Upper lobe of right lung (tissue), 1 donor: ENCODE data around the gene ANKRD40CL. TPM values are rescaled to one million over a fixed set of nuclear protein-coding genes. Genes with fewer than 3 reads are reported as not detected.
A peak's percentile ranks its signal among the peaks of the same experiment; 100 is the strongest.

Source experiments
- ATAC-seq: fragments of 200-7000 bp; cut with Tn5 transposase; one replicate; pipeline ENCODE4 v1.9.1; 2020; ENCODE audit warnings: mild to moderate bottlenecking, moderate library complexity
- DNase-seq: peaks from one replicate; pipeline ENCODE4 v3.0.0-alpha.2; 2020
- H3K27ac ChIP-seq: fragments of 200-600 bp; one replicate; pipeline ENCODE4 v1.8.0; 2022
- H3K27me3 ChIP-seq: fragments of 200-600 bp; one replicate; pipeline ENCODE4 v1.8.0; 2022; ENCODE audit warnings: mild to moderate bottlenecking
- H3K36me3 ChIP-seq: fragments of 200-600 bp; one replicate; pipeline ENCODE4 v1.8.0; 2022
- H3K4me1 ChIP-seq: fragments of 200-600 bp; one replicate; pipeline ENCODE4 v1.8.0; 2022
- H3K4me3 ChIP-seq: fragments of 200-600 bp; one replicate; pipeline ENCODE4 v1.8.0; 2022; ENCODE audit warnings: mild to moderate bottlenecking
- H3K9me3 ChIP-seq: fragments of 200-600 bp; one replicate; pipeline ENCODE4 v1.8.0; 2022
- intact Hi-C: fragments of 100-400 bp; cut with DNase I; formaldehyde crosslinking; loops from one replicate; pipeline ENCODE4 v1.11.0; 2022
- total RNA-seq: library from RNA; stranded (reverse); fragmentation: NEBNext Ultra II Directional; extraction: Animal tissue kit (Norgen Biotek cat#: 25700); gene quantifications from one replicate; pipeline ENCODE4 v1.2.1, GENCODE V29; 2021
- TF ChIP-seq, protein P1 (sequence below): fragments of 200-600 bp; IDR thresholded peaks from one replicate; pipeline ENCODE4 v1.8.0; 2022; ENCODE audit warnings: antibody characterized with exemption
- donor health status: DM: no; HTN: yes; CAD: no; lungs with severe emphysema.

ANKRD40CL gene
- total RNA-seq, 1 donor from 2014 or later: not detected

DNA sequence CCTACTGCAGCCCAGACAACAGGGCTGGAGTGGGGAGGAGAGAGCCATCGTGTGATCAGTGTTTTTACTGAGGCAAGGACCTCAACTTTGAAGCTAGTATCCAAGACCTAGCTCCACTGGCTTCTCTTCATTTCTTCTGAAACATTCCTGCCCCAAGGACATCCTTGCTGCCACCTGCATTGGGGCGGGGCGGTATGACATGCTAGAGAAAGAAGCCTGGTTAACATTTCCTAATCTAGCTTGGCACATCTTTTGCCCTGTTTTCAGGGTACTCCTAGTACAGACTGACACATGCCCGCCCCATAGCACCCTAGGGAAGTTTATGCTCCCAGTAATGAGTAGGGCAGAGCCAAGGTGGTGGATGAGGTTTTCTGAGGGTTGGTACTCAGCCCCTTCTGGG, 17.8 kb upstream of the ANKRD40CL start:
- DNase-seq: no peak
- H3K9me3 ChIP-seq: no peaks in the 10 kb centered on the region
- H3K27ac ChIP-seq: no peak overlapping the region
- no peak for ATAC-seq
- H3K36me3 ChIP-seq: no peaks in the 10 kb centered on the region
- H3K27me3 ChIP-seq: peaks cover 9% of the 10 kb centered on the region
- intact Hi-C loops: no loop called here
- TF ChIP-seq, protein P1, sequence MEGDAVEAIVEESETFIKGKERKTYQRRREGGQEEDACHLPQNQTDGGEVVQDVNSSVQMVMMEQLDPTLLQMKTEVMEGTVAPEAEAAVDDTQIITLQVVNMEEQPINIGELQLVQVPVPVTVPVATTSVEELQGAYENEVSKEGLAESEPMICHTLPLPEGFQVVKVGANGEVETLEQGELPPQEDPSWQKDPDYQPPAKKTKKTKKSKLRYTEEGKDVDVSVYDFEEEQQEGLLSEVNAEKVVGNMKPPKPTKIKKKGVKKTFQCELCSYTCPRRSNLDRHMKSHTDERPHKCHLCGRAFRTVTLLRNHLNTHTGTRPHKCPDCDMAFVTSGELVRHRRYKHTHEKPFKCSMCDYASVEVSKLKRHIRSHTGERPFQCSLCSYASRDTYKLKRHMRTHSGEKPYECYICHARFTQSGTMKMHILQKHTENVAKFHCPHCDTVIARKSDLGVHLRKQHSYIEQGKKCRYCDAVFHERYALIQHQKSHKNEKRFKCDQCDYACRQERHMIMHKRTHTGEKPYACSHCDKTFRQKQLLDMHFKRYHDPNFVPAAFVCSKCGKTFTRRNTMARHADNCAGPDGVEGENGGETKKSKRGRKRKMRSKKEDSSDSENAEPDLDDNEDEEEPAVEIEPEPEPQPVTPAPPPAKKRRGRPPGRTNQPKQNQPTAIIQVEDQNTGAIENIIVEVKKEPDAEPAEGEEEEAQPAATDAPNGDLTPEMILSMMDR: no peak
- no peak overlapping the region for H3K4me3 ChIP-seq
- H3K4me1 ChIP-seq: peaks cover 11% of the 10 kb centered on the region

DNA sequence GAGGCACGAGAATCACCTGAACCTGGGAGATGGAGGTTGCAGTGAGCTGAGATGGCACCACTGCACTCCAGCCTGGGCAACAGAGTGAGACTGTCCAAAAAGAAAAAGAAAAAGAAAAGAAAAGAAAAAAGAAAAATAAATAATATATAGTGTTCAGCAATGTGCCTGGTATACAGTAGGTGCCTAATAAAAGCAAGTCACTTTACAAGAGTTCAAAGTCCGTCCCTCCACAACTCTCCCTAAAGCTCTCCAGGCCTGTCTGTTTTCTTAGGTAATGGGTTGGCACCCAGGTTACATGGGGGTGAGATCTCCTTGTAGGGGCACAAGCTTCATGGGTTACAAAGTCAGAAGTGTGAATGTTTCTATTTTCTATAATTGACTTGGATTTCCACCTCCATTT, 16.6 kb upstream of the ANKRD40CL start:
- intact Hi-C loops: no loop called here
- ATAC-seq (no peak), DNase-seq (no peak)
- H3K27me3 ChIP-seq: peaks cover 9% of the 10 kb centered on the region
- H3K4me1 ChIP-seq: peaks cover 11% of the 10 kb centered on the region
- H3K4me3 ChIP-seq: no peak overlapping the region
- no peaks in the 10 kb centered on the region for H3K36me3 ChIP-seq
- TF ChIP-seq, protein P1: no peak
- H3K27ac ChIP-seq: no peak overlapping the region
- no peaks in the 10 kb centered on the region for H3K9me3 ChIP-seq

DNA sequence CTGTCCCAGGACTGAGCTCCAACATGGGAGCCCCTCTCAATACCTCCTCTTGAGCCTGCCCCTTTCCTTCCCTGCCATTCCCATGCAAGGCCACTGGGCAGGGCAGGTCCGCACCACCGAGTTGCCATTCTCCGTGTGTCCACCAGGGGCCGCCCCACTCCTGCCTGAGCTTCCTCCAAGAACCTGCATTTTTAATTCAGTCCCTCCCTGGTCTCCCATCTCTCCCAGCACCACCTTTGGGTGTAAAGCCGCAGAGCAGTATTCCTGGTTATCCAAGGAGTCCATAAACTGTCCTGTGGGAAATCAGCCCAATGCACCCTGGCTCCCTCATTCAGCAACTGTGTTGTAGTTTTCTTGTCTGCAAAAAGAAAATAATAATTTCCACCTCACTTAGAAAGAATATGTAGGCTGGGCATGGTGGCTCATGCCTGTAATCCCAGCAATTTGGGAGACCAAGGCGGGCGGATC, 15.9 kb upstream of the ANKRD40CL start:
- Histone ChIP-seq H3K4me1 (peaks cover 11% of the 10 kb centered on the region), H3K9me3 (no peaks in the 10 kb centered on the region), H3K27me3 (peaks cover 9% of the 10 kb centered on the region), H3K27ac (no peak overlapping the region), H3K4me3 (no peak overlapping the region), H3K36me3 (no peaks in the 10 kb centered on the region)
- intact Hi-C loops: no loop called here
- TF ChIP-seq, protein P1: peak; percentile 95
- peak; percentile 91 for DNase-seq
- peak; percentile 98 for ATAC-seq

DNA sequence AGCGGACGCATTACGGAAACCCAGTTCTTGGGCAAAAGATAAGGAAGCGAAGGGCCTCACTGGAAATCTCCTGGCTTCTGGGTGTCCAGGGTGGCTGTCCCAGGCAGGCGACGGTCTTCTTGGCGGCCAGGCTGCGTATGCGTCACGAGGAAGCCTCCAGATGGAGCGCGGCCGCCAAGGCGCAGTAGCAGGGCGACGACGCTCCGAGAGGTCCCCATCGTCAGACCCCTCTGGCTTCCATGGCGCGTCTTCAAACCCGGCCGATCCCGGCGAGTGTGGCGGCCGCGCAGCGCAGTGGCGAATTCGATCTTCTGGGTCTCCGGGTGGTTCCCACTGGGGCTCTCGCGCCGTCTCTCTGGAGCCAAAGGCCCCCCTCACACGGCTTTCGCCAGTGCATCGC, 13.8 kb upstream of the ANKRD40CL start:
- TF ChIP-seq, protein P1: no peak
- DNase-seq (no peak), ATAC-seq (no peak)
- Histone ChIP-seq H3K27ac (no peak overlapping the region), H3K36me3 (no peaks in the 10 kb centered on the region), H3K4me1 (peaks cover 11% of the 10 kb centered on the region), H3K9me3 (no peaks in the 10 kb centered on the region), H3K27me3 (peaks cover 9% of the 10 kb centered on the region), H3K4me3 (peak overlapping the region; percentile 30)
- intact Hi-C loops: no loop called here

DNA sequence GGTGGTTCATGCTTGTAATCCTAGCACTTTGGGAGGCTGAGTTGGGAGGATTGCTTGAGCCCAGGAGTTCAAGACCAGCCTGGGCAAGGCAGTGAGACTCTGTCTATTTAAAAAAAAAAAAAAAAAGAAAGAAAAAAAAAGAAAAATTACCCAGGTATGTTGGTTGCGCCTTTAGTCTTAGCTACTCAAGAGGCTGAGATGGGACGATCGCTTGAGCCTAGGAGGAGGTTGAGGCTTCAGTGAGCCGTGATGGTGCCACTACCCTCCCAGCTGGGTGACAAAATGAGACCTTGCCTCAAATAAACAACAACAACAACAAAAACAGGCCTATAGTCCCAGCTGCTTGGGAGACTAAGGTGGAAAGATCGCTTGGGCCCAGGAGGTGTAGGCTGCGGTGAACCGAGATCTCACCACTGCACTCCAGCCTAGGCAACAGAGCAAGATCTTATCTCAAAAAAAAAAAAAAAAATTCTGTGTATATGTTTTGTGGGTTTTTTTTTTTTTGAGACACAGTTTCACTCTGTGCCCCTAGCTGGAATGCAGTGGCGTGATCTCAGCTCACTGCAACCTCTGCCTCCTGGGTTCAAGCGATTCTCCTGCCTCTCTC, 12.5 kb upstream of the ANKRD40CL start:
- Histone ChIP-seq H3K27ac (no peak overlapping the region), H3K36me3 (no peaks in the 10 kb centered on the region), H3K4me3 (no peak overlapping the region), H3K4me1 (peaks cover 5% of the 10 kb centered on the region), H3K9me3 (no peaks in the 10 kb centered on the region), H3K27me3 (peaks cover 9% of the 10 kb centered on the region)
- no peak for ATAC-seq
- no peak for DNase-seq
- intact Hi-C loops: no loop called here
- TF ChIP-seq, protein P1: no peak

DNA sequence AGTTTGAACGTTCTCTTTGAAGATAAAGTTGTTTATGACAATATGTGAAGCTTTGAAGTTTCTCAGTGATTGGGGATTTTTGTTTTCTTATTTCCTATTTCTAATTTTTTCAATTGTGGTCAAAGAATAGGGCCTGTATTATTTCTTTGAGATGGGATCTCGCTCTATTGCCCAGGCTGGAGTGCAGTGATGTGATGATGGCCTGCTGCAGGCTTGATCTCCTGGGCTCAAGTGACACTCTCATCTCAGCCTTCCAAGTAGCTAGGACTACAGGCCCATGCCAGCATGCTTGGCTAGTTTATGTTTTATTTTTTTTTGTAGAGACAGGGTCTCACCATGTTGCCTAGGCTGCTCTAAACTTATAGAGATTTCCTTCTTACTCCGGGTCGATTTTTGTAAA, 11.7 kb upstream of the ANKRD40CL start:
- TF ChIP-seq, protein P1: no peak
- no peak overlapping the region for H3K27ac ChIP-seq

More for the DNA sequence above, 11.7 kb upstream of the ANKRD40CL start:
- Histone ChIP-seq H3K27me3 (peaks cover 9% of the 10 kb centered on the region), H3K4me1 (peaks cover 5% of the 10 kb centered on the region), H3K36me3 (no peaks in the 10 kb centered on the region), H3K4me3 (no peak overlapping the region), H3K9me3 (no peaks in the 10 kb centered on the region)
- no peak for DNase-seq
- intact Hi-C loops: no loop called here
- no peak for ATAC-seq
